Panc1 (cell line): ENCODE results near the gene CYP4Z1. TPM values are rescaled to one million over a fixed set of nuclear protein-coding genes. Genes with fewer than 3 reads are reported as not detected.

Experiments
- ATAC-seq: fragments of 200-7000 bp; cut with Tn5 transposase; 2 replicates; pipeline ENCODE4 v1.9.1; 2020; ENCODE audit warnings: mild to moderate bottlenecking, moderate library complexity
- BruUV-seq: library from RNA; stranded (reverse); fragments of 400-500 nt; replicated peaks from 2 replicates; lab custom pipeline; 2021; lab: Mats Ljungman, UMichigan
- CTCF ChIA-PET: fragments of 300-600 bp; sonication (Branson Sonifier 250); formaldehyde crosslinking; loops from one replicate; lab custom pipeline; 2022; ENCODE audit warnings: antibody characterized with exemption; lab: Charles Lee
- POLR2A ChIA-PET: fragments of 300-600 bp; sonication (Branson Sonifier 250); formaldehyde crosslinking; loops from one replicate; lab custom pipeline; 2022; ENCODE audit warnings: antibody characterized with exemption; lab: Charles Lee
- DNase-seq: peaks from one replicate; pipeline ENCODE4 v3.0.0-alpha.2; 2010; ENCODE audit warnings: low read depth, low spot score
- H3K27ac ChIP-seq: 2 replicates; pipeline ENCODE4 v1.5.1; 2011; ENCODE audit warnings: mild to moderate bottlenecking, low read length, inconsistent platforms
- H3K27me3 ChIP-seq: fragments of 200-500 bp; sonication (Bioruptor generic); 2 replicates; pipeline ENCODE4 v1.6.0; 2014; ENCODE audit warnings: low read length, inconsistent platforms; ENCODE audit not compliant: control insufficient read depth, insufficient read depth
- H3K36me3 ChIP-seq: fragments of 200-500 bp; sonication (Bioruptor generic); 2 replicates; pipeline ENCODE4 v1.5.1; 2014; ENCODE audit warnings: inconsistent platforms, mild to moderate bottlenecking, low read length, moderate library complexity; ENCODE audit not compliant: control insufficient read depth, insufficient read depth
- H3K4me1 ChIP-seq: 2 replicates; pipeline ENCODE4 v1.5.1; 2011; ENCODE audit warnings: inconsistent platforms, mild to moderate bottlenecking, low read length, moderate library complexity; ENCODE audit not compliant: control insufficient read depth, insufficient read depth
- H3K4me3 ChIP-seq, 2 experiments: 2 replicates each; pipeline ENCODE4 v1.5.1; 2011 to 2012; ENCODE audit warnings: low read depth in 2 of 2, low read length in 2 of 2, mild to moderate bottlenecking in 2 of 2, inconsistent platforms in 1 of 2, moderate library complexity in 1 of 2
- H3K9me3 ChIP-seq: fragments of 200-500 bp; sonication (Bioruptor generic); 2 replicates; pipeline ENCODE4 v1.5.1; 2014; ENCODE audit warnings: low read depth, mild to moderate bottlenecking, inconsistent platforms, low read length, moderate library complexity; ENCODE audit not compliant: control insufficient read depth, insufficient read depth
- POLR2AphosphoS5 ChIP-seq: IDR thresholded peaks from 2 replicates; pipeline ENCODE4 v1.6.1; 2012; ENCODE audit warnings: mild to moderate bottlenecking, low read depth, low read length, moderate library complexity
- SIN3A ChIP-seq: IDR thresholded peaks from 2 replicates; pipeline ENCODE4 v1.6.1; 2012; ENCODE audit warnings: low read depth, mild to moderate bottlenecking, low read length, moderate library complexity, borderline replicate concordance; ENCODE audit not compliant: insufficient read depth
- TCF7L2 ChIP-seq: IDR thresholded peaks from 2 replicates; pipeline ENCODE4 v1.6.1; 2011; ENCODE audit warnings: mild to moderate bottlenecking, low read depth, low read length, inconsistent platforms
- in situ Hi-C: cut with HindIII; loops from 2 replicates; pipeline ENCODE4 v1.10.0; 2016; ENCODE audit warnings: low sequenced_read_pairs, low pct_unique_long_range_greater_than_20kb
- intact Hi-C: fragments of 100-400 bp; cut with micrococcal nuclease; formaldehyde crosslinking; loops from one replicate; pipeline ENCODE4 v1.10.0; 2022; ENCODE audit not compliant: unreplicated experiment
- total RNA-seq: library from RNA; stranded (reverse); gene quantifications from one replicate; pipeline ENCODE4 v1.2.1, GENCODE V29; 2021; ENCODE audit not compliant: unreplicated experiment
- TF ChIP-seq, protein P1 (sequence below), 2 experiments: IDR thresholded peaks; 2 replicates each; pipeline ENCODE4 v1.6.1; 2011 to 2012; ENCODE audit warnings: low read depth in 2 of 2, control low read depth in 1 of 2, low read length in 1 of 2, mild to moderate bottlenecking in 1 of 2, moderate library complexity in 1 of 2; ENCODE audit not compliant: insufficient read depth in 1 of 2
- TF ChIP-seq, protein P2 (sequence below): fragments of 450-650 bp; IDR thresholded peaks from 2 replicates; pipeline ENCODE4 v1.5.1; 2017; ENCODE audit warnings: mild to moderate bottlenecking

The CYP4Z1 gene
- total RNA-seq, 1 experiment from 2014 or later = not detected

DNA sequence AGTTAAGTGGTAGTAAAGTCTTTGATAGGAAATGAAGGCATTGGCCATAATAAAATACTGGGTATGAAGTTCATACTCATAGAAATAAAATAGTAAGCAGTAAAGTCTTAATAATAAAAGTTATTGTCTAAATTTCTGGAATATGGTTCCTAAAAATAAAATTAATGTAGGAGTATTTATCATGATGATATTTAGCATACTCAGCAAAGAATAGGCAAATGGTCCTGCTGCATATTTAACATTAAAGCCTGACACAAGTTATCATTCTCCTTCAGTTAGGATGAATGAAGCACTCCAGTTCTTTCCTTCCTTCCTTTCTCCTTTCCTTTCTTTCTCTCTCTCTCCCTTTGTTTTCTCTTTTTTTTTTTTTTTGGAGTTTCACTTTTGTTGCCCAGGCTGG, 97.5 kb downstream of the CYP4Z1 start:
- no TSS peak for BruUV-seq
- TF ChIP-seq, protein P1, sequence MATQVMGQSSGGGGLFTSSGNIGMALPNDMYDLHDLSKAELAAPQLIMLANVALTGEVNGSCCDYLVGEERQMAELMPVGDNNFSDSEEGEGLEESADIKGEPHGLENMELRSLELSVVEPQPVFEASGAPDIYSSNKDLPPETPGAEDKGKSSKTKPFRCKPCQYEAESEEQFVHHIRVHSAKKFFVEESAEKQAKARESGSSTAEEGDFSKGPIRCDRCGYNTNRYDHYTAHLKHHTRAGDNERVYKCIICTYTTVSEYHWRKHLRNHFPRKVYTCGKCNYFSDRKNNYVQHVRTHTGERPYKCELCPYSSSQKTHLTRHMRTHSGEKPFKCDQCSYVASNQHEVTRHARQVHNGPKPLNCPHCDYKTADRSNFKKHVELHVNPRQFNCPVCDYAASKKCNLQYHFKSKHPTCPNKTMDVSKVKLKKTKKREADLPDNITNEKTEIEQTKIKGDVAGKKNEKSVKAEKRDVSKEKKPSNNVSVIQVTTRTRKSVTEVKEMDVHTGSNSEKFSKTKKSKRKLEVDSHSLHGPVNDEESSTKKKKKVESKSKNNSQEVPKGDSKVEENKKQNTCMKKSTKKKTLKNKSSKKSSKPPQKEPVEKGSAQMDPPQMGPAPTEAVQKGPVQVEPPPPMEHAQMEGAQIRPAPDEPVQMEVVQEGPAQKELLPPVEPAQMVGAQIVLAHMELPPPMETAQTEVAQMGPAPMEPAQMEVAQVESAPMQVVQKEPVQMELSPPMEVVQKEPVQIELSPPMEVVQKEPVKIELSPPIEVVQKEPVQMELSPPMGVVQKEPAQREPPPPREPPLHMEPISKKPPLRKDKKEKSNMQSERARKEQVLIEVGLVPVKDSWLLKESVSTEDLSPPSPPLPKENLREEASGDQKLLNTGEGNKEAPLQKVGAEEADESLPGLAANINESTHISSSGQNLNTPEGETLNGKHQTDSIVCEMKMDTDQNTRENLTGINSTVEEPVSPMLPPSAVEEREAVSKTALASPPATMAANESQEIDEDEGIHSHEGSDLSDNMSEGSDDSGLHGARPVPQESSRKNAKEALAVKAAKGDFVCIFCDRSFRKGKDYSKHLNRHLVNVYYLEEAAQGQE (IDR thresholded peaks at IDR 0.05; ENCODE audit: insufficient read depth in 1 of 2, low read depth in 2 of 2, low read length in 1 of 2) = no peak
- TF ChIP-seq, protein P2, sequence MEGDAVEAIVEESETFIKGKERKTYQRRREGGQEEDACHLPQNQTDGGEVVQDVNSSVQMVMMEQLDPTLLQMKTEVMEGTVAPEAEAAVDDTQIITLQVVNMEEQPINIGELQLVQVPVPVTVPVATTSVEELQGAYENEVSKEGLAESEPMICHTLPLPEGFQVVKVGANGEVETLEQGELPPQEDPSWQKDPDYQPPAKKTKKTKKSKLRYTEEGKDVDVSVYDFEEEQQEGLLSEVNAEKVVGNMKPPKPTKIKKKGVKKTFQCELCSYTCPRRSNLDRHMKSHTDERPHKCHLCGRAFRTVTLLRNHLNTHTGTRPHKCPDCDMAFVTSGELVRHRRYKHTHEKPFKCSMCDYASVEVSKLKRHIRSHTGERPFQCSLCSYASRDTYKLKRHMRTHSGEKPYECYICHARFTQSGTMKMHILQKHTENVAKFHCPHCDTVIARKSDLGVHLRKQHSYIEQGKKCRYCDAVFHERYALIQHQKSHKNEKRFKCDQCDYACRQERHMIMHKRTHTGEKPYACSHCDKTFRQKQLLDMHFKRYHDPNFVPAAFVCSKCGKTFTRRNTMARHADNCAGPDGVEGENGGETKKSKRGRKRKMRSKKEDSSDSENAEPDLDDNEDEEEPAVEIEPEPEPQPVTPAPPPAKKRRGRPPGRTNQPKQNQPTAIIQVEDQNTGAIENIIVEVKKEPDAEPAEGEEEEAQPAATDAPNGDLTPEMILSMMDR = no peak
- no peak for TF ChIP-seq SIN3A
- TF ChIP-seq POLR2AphosphoS5 = no peak
- TF ChIP-seq TCF7L2 = no peak
- ChIA-PET CTCF (interaction anchor here (0.7 kb wide), 1 partner anchor 41 kb away, joined by 3 read pairs; no protein-coding TSS in a partner anchor), POLR2A (no interaction called here)
- in situ Hi-C loops (no loop called here), intact Hi-C loops (no loop called here)
- Histone ChIP-seq H3K27ac (no peak overlapping the region), H3K27me3 (no peaks in the 10 kb centered on the region), H3K9me3 (no peaks in the 10 kb centered on the region), H3K36me3 (no peaks in the 10 kb centered on the region), H3K4me3 (no peak overlapping the region), H3K4me1 (no peaks in the 10 kb centered on the region)
- no peak for ATAC-seq
- no peak for DNase-seq

Other genes starting within 250 kb of the CYP4Z1 start
- gene CYP4A11, start 125.8 kb upstream of the CYP4Z1 start, total RNA-seq = not detected
- 1.3 TPM for gene CYP4X1, start 43.6 kb upstream of the CYP4Z1 start, total RNA-seq
- gene CYP4A22, start 70.2 kb downstream of the CYP4Z1 start, total RNA-seq = not detected
- gene PDZK1IP1, start 122.8 kb downstream of the CYP4Z1 start, total RNA-seq = not detected
- 0.05 TPM for gene TAL1, start 165.0 kb downstream of the CYP4Z1 start, total RNA-seq
- 31.6 TPM for gene STIL, start 246.9 kb downstream of the CYP4Z1 start, total RNA-seq